Left lobe of liver (tissue), 2 donors: ENCODE measurements around the gene POLR3K. TPM values are rescaled to one million over a fixed set of nuclear protein-coding genes. Genes with fewer than 3 reads are reported as not detected.

Experiments
- ATAC-seq: fragments of 200-7000 bp; cut with Tn5 transposase; one replicate; pipeline ENCODE4 v1.9.1; 2020; ENCODE audit warnings: mild to moderate bottlenecking, moderate library complexity
- DNase-seq: peaks from one replicate; pipeline ENCODE4 v3.0.0-alpha.2; 2020; ENCODE audit warnings: low spot score
- total RNA-seq: library from RNA; stranded (reverse); gene quantifications from one replicate; pipeline ENCODE4 v1.2.1, GENCODE V29; 2021
- donor health status: DM: no; HTN: no; CAD: no; lungs with moderate emphysema.
- donor health status: DM: no; HTN: yes; CAD: no.

POLR3K gene
- total RNA-seq, 1 donor from 2014 or later, result 5.1 TPM

DNA sequence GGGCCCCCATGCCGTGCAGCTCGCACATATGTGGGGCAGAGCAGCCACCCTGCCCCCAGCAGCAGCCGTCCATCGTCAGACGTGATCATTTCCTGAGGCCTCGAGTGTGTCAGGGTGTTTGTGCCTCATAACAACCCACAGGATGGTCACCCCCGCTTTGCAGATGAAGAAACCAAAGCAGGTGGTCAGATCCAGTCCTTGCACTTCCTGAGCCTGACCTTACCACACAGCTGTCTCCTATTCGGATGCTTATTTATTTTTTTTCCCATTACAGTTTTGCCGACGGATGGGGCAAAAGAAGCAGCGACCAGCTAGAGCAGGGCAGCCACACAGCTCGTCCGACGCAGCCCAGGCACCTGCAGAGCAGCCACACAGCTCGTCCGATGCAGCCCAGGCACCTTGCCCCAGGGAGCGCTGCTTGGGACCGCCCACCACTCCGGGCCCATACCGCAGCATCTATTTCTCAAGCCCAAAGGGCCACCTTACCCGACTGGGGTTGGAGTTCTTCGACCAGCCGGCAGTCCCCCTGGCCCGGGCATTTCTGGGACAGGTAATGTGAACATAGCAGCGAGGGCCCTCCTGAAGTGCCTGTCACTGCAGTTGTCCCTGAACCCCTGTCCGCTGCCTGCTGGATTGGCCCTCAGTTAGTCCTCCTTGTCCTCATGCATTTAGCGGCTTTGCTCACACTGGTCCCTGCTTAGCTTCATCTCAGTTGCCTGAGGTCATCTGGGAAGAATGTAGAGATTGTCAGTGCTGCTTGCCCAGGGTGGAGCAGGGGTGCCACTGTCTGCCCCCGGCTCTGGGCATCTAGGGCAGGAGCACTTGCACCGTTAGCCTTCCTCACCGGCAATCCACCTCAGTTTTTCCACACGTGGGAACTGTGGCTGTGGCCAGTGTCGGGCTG is 26.0 kb upstream of the POLR3K start:
- no peak for DNase-seq
- ATAC-seq, result no peak

DNA sequence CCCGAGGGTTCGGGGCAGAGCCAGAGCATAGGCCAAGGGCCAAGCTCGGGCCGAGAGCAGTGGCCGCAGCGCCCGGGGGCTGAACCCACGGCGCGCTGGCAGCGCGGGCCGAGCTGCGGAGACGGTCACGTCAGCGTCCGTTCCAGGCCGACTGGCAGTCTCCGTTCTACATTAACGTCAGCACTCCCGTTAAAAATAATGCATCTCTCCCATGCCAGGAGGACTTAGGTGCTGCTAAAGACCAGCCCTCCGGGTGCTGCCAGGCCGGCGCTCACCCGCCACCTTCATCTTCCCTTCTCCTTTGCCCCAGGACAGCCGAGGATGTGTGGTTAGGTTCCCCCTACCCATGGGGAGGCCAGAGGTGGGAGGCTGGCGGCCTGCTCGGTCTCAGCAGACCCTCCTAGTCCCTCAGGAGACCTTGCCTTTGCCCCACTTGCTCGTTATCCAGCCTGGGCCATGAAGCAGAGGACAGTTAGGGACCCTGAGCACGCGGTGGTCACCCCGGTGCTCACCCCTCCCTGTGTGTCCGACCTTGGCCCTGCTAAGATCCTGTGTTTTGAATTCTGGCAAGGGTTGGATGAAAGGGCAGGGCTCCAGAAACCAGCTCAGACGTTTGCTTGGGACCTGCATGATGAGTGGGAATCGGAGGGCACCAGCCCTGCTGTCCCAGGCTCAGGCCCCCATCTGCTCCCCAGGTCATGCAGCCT is 25.2 kb upstream of the POLR3K start:
- DNase-seq (no peak), ATAC-seq (peak; percentile 43)

DNA sequence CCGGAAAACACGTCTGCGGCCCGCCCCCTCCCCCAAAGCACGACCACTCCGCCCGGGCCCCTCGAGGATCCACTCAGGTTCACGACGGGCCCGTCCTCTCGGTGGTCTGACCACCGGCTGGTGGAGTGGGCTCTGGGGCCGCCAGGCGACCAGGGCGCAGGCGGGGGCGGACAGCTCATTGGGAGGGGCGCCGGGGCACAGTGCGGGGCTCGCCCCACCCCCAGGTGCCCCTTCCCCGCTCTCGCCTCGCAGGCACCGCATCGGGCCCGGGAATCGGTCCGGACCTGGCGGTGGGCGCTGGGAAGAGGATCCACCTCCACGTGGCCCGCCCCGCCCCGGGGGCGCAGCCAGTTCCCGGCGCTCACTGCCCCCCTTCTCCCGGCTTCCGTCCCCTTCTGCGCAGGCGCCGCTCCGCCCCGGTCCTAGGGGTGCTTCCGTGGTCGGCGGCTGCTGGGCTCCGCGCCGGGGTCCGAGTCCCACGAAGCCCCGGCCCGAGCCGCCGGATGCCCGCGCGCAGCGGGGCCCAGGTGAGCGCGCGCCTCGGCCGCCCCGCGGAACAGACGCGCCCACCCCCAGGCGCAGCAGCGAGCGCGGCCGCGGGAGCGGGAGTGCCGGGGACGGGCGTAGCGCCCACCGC is 24.5 kb upstream of the POLR3K start, which contains the start of gene MPG:
TSS of gene MPG (plus strand) at position 419 of the 637 bp plus-strand sequence. CDS start at position 504, 85 bp downstream.
- peak; percentile 88 for DNase-seq
- ATAC-seq, result peak; percentile 81

DNA sequence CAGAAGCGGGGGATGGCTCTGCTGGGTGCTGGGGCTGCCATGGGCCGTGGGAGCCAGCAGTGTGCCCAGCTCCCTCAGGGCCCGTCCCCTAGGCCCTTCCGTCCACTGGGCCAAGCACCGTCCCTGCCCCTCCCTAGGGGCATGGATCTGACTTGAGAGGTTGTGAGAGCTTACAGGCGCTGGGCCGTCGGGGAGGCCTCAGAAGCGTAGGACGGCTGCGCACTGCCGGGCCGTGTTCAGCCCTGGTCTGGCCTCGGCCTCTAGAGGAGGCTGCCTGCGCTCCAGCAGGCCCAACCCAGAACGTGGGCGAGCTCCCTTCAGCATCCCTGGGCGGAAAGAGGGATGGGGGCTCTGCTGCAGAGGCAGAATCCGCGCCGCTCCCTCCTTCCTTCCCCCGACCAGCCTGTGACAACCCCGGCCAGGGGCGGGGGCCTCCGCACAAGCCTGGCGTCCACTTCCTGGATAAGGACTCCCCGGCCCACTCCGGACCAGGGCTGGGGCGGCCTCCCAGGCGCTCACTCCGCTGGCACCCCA is 23.9 kb upstream of the POLR3K start:
- ATAC-seq, result peak; percentile 9
- no peak for DNase-seq

DNA sequence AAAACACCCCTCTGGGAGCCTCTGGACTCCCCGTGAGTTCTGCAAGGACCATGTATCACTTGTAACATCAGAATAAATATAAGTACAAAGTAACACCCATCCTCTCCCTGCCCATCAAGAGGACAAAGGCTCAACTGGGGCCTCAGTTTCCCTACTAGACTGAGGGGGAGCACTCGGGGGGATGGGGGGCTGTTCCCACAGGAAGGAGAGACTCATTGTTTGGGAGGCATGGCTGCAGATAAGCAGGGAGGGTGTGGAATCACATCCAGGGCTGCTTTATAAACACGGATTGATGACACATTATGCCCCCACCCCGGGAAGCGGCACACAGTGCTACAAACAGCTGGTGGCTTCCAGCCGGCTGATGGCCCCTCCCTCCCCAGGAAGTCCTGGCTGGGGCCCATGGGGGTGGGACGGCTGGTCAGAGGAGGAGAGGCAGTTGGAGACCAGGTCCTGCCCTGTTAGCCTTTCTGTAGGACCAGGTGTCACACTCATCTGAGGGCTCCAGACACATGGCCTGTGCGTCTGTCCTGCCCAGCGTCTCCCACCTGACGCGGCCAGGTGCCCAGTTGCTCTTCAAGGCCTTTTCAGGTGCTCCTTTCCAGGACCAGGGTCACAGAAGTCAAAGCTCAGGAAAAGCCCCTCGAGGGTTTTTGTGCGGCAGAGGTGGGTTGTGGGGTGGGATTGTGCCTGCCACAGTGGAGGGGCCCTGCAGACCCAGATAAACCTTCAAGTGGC is 23.3 kb upstream of the POLR3K start:
- DNase-seq (no peak), ATAC-seq (no peak)

DNA sequence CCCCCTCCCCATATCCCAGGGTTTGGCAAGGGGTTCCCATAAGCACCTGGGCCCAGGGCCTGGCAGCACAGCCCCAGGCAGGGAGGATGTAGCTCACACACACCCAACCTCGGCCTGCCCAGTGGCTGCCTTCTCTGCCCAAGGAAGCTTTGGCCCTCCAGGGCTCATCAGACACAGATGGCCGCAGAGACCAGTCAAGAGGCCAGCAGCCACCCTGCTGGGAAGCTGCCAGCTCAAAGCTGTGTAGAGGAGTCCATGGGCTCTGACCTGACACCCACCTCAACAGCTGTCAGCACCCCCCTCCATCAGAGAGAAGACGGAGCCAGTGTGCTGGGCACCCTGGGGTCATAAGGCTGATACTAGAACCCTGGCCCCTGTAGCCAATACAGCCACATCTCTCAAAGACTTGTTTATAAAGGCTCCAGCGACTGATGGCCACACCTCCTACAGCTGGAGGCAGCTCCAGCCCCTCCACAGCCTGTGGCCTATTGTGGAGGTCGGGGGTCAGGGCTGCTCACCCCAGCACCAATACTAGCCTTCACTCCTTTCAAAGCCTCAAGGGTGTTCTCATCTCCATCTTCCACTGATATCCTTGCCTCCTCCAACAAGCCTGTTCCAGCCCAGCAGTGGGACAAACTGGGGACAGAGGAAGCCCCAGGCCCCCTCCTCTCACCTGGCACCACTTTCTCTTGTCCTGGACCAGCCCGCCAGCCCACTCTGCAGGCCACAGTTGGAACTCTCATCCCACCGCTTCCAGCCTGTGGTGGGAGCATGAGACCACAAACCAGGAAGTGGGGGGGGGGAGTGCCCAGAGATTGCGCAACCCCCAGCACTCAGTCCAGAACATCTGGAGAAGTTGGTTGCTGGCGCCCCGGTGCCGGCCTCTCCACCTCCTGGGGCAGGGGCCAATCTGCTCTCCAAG is 22.4 kb upstream of the POLR3K start:
- ATAC-seq, result no peak

GRCh38 chr16:74747-75334 is 21.4 kb upstream of the POLR3K start:
- ATAC-seq (no peak), DNase-seq (no peak)

More for the DNA sequence above, 22.4 kb upstream of the POLR3K start:
- DNase-seq, result no peak

- peak; percentile 44 for ATAC-seq
Measured at GRCh38 chr16:74051-74746, 20.8 kb upstream of the POLR3K start.

DNA sequence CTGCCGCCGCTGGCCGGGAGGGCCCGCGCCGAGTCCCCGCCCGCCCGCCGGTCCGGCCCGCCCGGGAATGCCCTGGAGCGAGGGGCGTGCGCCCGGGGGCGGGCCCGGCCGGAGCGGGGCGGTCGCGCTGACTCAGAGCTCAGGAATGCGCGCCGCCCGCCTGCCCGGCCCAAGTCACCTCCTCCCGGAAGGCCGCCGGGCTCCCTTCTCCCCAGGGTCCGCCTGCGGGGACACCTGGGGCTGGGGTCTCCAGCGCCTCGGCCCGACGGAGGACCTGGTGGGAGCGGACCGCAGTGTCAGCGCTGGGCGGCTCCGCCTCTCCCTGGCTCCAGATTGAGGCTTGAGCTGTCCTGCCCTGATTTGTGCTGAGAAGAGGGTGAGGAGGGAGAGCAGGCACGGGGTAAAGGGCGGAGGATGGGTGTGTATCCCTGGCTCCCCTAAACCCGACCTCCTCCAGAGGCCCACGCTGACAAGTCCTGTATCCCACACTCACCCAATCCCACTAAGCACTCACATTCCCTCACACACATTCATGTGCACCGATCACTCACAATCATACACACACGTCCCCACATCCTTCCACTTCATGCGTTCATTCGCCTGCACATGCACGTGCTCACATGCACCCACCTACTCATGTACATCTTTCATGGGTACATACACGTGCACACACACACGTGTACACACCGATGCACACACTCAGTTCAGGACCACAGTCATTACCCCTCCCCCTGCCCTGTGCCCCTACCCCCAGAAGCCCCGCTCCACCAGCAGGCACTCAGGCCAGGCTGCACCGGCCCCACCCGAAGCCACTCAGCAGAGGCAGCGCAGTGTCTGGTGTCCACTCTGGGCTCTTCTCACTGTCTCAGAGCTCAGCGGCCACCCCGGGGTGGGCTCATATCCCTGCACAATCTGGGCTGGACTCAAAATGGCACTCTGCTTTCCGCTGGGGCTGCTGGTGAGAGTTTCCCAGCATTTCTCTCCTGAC is 19.4 kb upstream of the POLR3K start, which contains the start of gene RHBDF1:
TSS of gene RHBDF1 (minus strand) at position 71 of the 988 bp plus-strand sequence. CDS start 7,616 bp downstream, outside the sequence.
- ATAC-seq, result peak; percentile 81
- DNase-seq, result peak; percentile 66

More at GRCh38 chr16:74051-74746, 20.8 kb upstream of the POLR3K start:
- DNase-seq, result peak; percentile 71

GRCh38 chr16:71540-72401 is 18.4 kb upstream of the POLR3K start:
- ATAC-seq (peak; percentile 26), DNase-seq (no peak)

DNA sequence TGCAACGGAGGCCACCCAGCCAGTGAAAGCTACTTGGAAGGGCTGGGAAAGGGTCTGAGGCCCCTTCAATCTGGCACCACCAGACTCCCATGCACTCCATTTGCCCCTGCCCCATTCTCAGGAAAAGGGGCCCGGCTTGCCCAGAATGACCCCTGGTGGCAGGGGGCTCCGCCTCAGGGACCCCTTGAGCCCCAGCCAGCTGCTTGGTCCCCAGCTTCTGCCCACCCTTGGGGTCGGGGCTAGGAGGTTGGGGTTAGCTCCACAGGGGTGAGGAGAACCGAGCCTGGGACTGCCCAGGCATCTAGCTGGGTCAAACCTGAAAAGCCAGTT is 17.8 kb upstream of the POLR3K start:
- no peak for DNase-seq

DNA sequence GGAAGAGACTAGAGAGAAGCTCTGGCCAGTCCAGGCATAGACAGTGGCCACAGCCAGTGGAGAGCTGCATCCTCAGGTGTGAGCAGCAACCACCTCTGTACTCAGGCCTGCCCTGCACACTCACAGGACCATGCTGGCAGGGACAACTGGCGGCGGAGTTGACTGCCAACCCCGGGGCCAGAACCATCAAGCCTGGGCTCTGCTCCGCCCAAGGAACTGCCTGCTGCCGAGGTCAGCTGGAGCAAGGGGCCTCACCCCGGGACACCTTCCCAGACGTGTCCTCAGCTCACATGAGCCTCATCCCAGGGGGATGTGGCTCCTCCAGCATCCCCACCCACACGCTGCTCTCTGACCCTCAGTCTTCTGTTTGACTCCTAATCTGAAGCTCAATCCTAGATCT is 15.8 kb upstream of the POLR3K start:
- DNase-seq, result no peak

More for the DNA sequence above, 17.8 kb upstream of the POLR3K start:
- ATAC-seq, result no peak

GRCh38 chr16:67884-68789 is 14.7 kb upstream of the POLR3K start:
- no peak for DNase-seq
- no peak for ATAC-seq

More for the DNA sequence above, 15.8 kb upstream of the POLR3K start:
- ATAC-seq, result no peak

GRCh38 chr16:67183-67791 is 13.9 kb upstream of the POLR3K start:
- DNase-seq, result no peak
- ATAC-seq, result peak; percentile 48
